GM21717 (cell line): ENCODE measurements around the gene ANKRD11.
"Not testable (repeated sequence)": the region's sequence is repeated elsewhere in the genome, so short reads cannot be mapped to it uniquely, and the experiment has no call there.

Source experiments
- ATAC-seq: cut with Tn5 transposase; IDR thresholded peaks from one replicate; pipeline ENCODE4 v1.9.1; 2021; ENCODE audit warnings: mild to moderate bottlenecking, moderate library complexity; ENCODE audit not compliant: unreplicated experiment

The ANKRD11 gene

GRCh38 chr16:89409161-89409711 lies 81.1 kb downstream of the ANKRD11 start:
- ATAC-seq, result no peak

DNA sequence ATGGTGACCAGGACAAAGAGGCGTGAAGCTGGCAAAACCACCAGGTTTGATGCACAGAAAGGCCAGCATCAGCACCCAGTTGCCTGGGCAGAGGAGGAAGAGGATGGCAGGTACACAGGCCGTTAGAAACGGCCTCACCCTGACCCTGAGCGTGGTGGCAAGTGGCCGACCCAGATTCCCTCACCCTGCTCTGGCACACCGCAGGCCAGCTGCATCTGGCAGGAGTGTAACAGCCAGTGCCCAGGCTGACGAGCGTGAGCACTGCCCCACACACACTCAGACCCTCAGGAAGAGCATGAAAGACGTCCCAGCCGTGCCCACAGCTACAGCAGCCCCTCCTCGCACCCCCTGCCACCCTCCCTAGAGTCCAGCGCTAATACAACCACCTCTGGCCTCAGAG lies 82.0 kb downstream of the ANKRD11 start:
- no peak for ATAC-seq

- no peak for ATAC-seq
These were observed 82.4 kb downstream of the ANKRD11 start for GRCh38 chr16:89407925-89408300.

DNA sequence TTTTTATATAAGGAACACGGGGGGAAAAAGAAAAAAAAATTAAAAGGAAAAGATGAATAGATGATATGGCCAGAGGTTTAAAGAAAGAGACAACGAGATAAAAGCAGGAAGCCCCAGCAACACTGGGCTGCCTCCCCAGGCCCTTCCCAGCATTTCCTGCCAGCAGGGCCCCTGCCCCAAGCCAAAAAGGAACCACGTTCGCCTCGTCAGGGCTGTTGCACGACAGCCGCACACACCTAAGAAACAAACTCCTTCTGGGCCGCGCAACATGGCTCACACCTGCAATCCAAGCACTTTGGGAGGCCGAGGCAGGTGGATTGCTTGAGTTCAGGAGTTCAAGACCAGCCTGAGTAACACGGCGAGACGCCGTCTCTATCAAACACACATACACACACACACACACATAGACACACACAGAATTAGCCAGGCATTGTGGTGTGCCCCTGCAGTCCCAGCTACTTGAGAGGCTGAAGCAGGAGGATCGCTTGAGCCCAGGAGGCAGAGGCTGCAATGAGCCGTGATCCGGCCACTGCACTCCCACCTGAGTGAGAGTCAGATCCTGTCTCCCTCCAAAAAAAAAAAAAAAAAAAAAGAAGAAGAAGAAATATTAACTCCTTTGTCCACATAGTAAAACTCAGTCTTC lies 83.0 kb downstream of the ANKRD11 start:
- ATAC-seq, result no peak

DNA sequence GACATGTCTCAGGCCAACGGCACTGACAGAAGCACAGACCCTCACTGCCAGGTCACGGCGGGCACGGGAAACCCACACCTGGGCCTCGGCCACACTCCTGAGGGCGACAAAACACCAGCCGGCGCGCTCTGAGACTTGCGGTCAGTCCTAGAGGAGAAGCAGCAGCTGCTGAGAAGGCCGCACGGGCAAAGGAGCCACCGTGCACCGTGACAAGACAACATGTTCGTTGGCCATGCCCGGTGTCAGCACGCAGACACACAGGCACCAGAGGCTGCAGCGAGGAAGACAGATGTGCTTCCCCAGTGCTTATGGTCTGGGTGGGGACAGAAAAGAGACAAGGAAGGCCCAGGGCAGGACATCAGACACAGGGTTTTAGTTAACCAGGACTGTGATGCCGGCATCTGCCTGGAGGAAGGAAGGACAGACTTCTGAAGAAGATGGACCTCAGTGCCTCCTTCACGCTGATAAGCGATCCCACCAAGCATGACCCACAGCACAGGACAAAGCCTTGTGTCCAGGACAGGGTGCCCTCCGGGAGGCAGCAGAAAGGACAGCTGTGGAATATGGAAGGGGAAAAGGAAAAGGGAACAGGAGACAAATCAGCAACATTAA lies 84.0 kb downstream of the ANKRD11 start:
- no peak for ATAC-seq

GRCh38 chr16:89404561-89404960 lies 85.8 kb downstream of the ANKRD11 start:
- no peak for ATAC-seq

GRCh38 chr16:89402962-89403361 lies 87.4 kb downstream of the ANKRD11 start:
- no peak for ATAC-seq

- no peak for ATAC-seq
These were observed 88.5 kb downstream of the ANKRD11 start for GRCh38 chr16:89401641-89402445.

DNA sequence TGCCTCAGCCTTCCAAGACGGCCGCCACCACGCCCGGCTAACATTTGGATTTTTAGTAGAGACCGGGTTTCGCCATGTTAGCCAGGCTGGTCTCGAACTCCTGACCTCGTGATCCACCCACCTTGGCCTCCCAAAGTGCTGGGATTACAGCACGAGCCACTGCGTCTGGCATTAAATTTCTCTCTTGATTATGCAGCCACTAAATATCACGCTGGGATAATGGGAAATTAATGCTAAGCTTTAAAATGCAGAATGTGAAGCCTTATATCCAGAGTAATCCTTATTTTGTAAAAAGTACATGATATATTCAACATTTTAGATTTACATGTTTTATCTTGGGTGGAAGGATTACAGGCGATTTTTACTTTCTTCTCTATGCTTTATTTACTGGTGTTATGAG lies 89.2 kb downstream of the ANKRD11 start:
- ATAC-seq, result no peak

DNA sequence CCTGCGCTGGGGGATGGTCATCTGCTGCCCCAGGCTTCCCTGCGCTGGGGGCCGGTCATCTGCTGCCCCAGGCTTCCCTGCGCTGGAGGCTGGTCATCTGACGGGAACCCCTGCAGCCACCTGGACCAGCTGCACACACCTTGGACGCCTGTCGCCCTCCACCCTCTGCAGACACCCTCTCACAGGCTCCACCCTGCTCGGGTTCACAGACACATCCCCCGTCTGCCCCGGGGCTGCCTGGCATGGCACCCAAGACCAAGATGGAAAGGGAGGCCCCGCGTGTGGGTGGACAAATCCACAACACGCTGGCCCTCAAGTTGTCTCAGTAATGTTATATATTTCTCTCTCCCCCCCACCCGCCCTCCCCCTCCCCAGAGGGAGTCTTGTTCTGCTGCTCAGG lies 89.6 kb downstream of the ANKRD11 start:
- ATAC-seq, result no peak

- ATAC-seq, result no peak
These were observed 91.4 kb downstream of the ANKRD11 start for GRCh38 chr16:89398924-89399323.

GRCh38 chr16:89397331-89397861 lies 93.0 kb downstream of the ANKRD11 start:
- ATAC-seq, result no peak

- no peak for ATAC-seq
These were observed 94.2 kb downstream of the ANKRD11 start for GRCh38 chr16:89396156-89396555.

DNA sequence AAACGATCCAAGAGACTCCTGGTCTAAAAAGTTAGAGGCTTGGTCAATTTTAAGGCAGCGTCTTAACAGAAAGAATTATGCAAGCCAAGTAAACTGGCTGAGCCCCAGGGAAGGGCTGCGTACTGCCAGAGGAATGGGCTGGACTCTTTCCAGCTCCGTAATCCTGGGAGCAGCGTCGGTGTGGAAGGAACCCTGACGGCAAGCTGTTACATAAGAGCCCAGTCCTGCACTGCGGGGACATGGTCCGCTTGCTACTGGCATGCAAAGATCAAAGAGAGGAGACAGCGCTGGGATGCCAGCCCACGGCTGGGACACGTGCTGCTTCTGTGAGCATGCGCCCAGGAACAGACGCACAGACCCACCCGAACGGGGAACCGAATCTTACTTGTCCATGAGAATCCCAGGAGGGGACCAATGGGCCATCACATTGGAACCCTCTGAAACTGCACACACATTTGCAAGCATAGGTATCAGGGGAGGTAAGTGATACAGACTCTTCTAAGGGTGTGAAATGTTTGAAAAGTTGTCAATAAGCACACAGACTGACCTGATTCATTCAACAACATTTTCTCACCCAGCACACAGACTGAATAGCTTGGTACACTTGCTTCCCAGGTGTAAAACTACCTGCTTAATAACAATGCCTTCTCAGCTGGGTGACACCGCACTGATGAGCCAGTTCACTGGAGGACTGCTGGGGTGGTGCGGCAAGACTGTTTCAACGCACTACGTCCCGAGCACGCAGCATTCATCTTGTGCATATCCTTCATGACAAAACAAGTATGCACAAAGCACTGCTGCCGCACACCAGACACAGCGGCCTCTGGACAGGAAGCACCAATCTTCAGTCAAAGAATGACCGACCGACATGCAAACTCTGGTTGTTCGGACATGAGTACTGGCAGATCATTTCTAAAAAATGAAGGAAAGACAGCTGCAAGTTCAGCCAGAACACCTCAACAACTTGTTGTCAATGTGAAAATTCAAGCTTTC lies 94.9 kb downstream of the ANKRD11 start:
- ATAC-seq, result no peak

DNA sequence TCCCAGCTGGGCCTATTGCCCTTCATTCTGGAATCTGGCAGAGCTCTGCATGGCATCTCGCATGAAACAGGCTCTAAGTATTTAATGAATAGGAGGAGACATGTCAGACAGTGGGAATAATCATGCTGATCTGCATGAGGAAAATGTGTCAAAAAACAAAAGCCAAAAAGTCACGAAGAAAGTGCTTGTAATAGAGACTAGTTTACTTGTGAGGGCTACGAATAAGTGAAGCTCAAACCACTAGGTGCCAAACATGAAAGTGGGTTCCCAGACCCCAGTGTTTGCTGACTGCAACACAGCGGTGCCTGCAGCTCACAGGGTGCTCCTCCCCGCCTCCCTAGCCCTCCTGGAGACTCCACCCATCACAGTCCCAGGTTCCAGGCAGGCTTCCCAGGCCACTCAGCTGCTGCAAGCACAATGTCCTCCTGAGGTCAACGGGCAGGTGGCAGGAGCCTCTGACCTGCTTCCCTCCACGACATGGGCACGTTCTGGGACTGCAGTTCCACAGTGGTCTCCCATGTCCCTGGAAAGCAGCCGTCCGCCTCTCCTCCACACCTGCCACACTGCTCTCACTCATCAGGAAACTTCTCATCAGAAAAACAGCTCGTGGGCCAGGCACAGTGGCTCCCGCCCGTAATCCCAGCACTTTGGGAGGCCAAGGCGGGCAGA lies 96.5 kb downstream of the ANKRD11 start:
- no peak for ATAC-seq

DNA sequence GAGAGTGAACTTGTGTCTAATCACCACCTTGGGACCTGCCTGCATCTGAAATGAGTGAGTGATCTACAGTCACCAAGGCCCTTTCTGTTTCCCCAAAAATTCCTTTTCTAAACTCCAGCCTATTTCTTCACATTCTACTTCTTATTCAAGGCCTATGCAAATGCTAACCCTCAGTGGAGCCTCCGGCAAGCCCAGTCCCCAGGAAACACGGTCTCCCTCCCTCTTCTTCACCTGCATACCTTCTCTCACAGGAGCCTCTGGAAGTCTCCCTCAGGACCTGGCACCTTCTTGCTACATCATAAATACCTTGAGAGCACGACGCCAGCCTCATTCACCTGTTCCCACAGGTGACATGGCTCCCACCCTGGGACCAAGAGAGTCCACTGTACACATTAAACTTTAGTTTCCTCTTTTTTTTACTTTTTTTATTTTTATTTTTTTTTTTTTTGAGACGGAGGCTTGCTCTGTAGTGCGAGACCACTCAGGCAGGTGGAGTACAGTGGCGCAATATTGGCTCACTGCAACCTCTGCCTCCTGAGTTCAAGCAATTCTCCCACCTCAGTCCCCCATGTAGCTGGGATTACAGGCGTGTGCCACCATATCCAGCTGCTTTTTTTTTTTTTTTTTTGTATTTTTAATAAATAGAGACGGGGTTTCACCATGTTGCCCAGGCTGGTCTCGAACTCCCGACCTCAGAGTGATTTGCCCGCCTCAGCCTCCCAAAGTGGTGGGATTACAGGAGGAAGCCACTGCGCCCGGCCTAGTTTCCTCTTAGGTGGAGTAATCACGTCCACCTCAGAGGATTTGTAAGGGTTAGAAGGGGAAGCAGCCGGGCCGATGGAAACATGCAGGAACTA lies 97.3 kb downstream of the ANKRD11 start:
- ATAC-seq, result no peak

- not testable (repeated sequence) for ATAC-seq
These were observed 100.2 kb downstream of the ANKRD11 start for GRCh38 chr16:89390224-89390583.

- ATAC-seq, result not testable (repeated sequence)
These were observed 100.7 kb downstream of the ANKRD11 start for GRCh38 chr16:89389504-89390223.
